GM12878 (cell line): ENCODE data around the gene AHNAK. TPM values are rescaled to one million over a fixed set of nuclear protein-coding genes. Genes with fewer than 3 reads are reported as not detected.

Source experiments
- ATAC-seq: fragments of 200-7000 bp; cut with Tn5 transposase; 3 replicates; pipeline ENCODE4 v1.9.1; 2020; ENCODE audit warnings: mild to moderate bottlenecking, moderate library complexity
- BruUV-seq: library from RNA; stranded (reverse); fragments of 400-500 nt; replicated peaks from 2 replicates; lab custom pipeline; 2021; lab: Mats Ljungman, UMichigan
- CTCF ChIA-PET: fragments of 300-600 bp; sonication (Branson Sonifier 250); formaldehyde crosslinking; extraction: SDS; loops from one replicate; lab custom pipeline; 2021; ENCODE audit warnings: inconsistent platforms; lab: Yijun Ruan, JAX
- POLR2A ChIA-PET: fragments of 350-600 bp; formaldehyde crosslinking; extraction: SDS; loops from one replicate; lab custom pipeline; 2021; ENCODE audit warnings: inconsistent platforms; lab: Charles Lee
- RAD21 ChIA-PET: fragments of 300-600 bp; sonication (Branson Sonifier 250); formaldehyde crosslinking; loops from one replicate; lab custom pipeline; 2023; ENCODE audit warnings: antibody characterized with exemption; ENCODE audit not compliant: unreplicated experiment; lab: Charles Lee
- SMC1A ChIA-PET: fragments of 300-600 bp; sonication (Branson Sonifier 250); formaldehyde crosslinking; loops from one replicate; lab custom pipeline; 2023; ENCODE audit not compliant: unreplicated experiment, uncharacterized antibody; lab: Charles Lee
- DNase-seq: peaks from one replicate; pipeline ENCODE4 v3.0.0-alpha.2; 2011; ENCODE audit warnings: low read depth, low spot score
- FAIRE-seq: peaks from 3 replicates; lab custom pipeline; 2011; peaks lifted over from hg19 to GRCh38; lab: Jason Lieb, UNC
- H2AFZ ChIP-seq: 2 replicates; pipeline ENCODE4 v1.6.0; 2011; ENCODE audit warnings: low read depth, low read length, control low read depth; ENCODE audit not compliant: control insufficient read depth
- H3K27ac ChIP-seq: 2 replicates; pipeline ENCODE4 v1.5.1; 2011; ENCODE audit warnings: control low read depth; ENCODE audit not compliant: control insufficient read depth, insufficient read depth
- H3K27me3 ChIP-seq, 2 experiments: replicated peaks in 1 of 2; 2 replicates each; pipeline versions ENCODE4 v1.6.0 to v1.6.1; 2011; ENCODE audit warnings: low read length in 1 of 2; ENCODE audit not compliant: control insufficient read depth in 2 of 2, insufficient read depth in 2 of 2
- H3K36me3 ChIP-seq, 2 experiments: 2 replicates each; pipeline ENCODE4 v1.5.1; 2011; ENCODE audit warnings: low read length in 1 of 2; ENCODE audit not compliant: control insufficient read depth in 2 of 2, insufficient read depth in 2 of 2
- H3K4me1 ChIP-seq: 2 replicates; pipeline ENCODE4 v1.6.1; 2011; ENCODE audit warnings: mild to moderate bottlenecking, low read length, moderate library complexity, mixed read lengths; ENCODE audit not compliant: control insufficient read depth, insufficient read depth
- H3K4me2 ChIP-seq: 2 replicates; pipeline ENCODE4 v1.6.0; 2011; ENCODE audit warnings: control low read depth; ENCODE audit not compliant: control insufficient read depth, insufficient read depth
- H3K4me3 ChIP-seq: fragments of 200-600 bp; sonication (generic); 2 replicates; pipeline ENCODE4 v1.5.1; 2016
- H3K79me2 ChIP-seq: 2 replicates; pipeline ENCODE4 v1.6.0; 2011; ENCODE audit warnings: low read length; ENCODE audit not compliant: control insufficient read depth, insufficient read depth
- H3K9ac ChIP-seq: 2 replicates; pipeline ENCODE4 v1.8.0; 2011; ENCODE audit warnings: low read length, control low read depth, mixed read lengths; ENCODE audit not compliant: control insufficient read depth, insufficient read depth
- H3K9me3 ChIP-seq: replicated peaks from 3 replicates; pipeline ENCODE4 v1.5.1; 2011; ENCODE audit warnings: mild to moderate bottlenecking, low read length; ENCODE audit not compliant: control insufficient read depth, insufficient read depth
- H4K20me1 ChIP-seq: 2 replicates; pipeline ENCODE4 v1.6.0; 2011; ENCODE audit not compliant: control insufficient read depth, insufficient read depth
- ZNF384 ChIP-seq: IDR thresholded peaks from 2 replicates; pipeline ENCODE4 v1.6.1; 2012; ENCODE audit warnings: low read depth, mild to moderate bottlenecking, low read length, improper control_type of control experiment, borderline replicate concordance
- WGBS: methylation state at CpG from one replicate; pipeline ENCODE4 v1.1.6; 2016; ENCODE audit warnings: low lambda C conversion rate; ENCODE audit not compliant: insufficient replicate concordance, insufficient coverage; ENCODE audit errors: missing lambda C conversion rate; 5-methylcytosine and 5-hydroxymethylcytosine counted together
- in situ Hi-C: fragments of 300-500 bp; cut with MboI; formaldehyde crosslinking; loops from 9 replicates; pipeline ENCODE4 v1.14.3; 2018; ENCODE audit warnings: mixed read lengths
- intact Hi-C: fragments of 100-400 bp; cut with micrococcal nuclease; formaldehyde crosslinking; loops from one replicate; pipeline ENCODE4 v1.14.2; 2022; ENCODE audit not compliant: unreplicated experiment
- polyA plus RNA-seq, 11 experiments: library from polyadenylated mRNA; depleted of rRNA in 4 of 11; unstranded in 6 of 11; stranded (reverse) in 5 of 11; fragments of >200 nt; fragmentation: Nextera tagmentation in 4 of 11; fragmentation: Illumina TruSeq in 1 of 11; extraction: Ambion mirVana in 4 of 11; extraction: Trizol in 1 of 11; gene quantifications; 1 replicate in 1 of 11; 2 replicates in 10 of 11; pipeline versions ENCODE4 v1.2.1 to v1.2.3, GENCODE V29; 2011 to 2016; ENCODE audit warnings: inconsistent platforms in 2 of 11, missing spikeins in 2 of 11, low read depth in 1 of 11
- total RNA-seq, 4 experiments: library from RNA; depleted of rRNA in 3 of 4; stranded (reverse); fragments of >200 nt in 3 of 4; fragmentation: Illumina TruSeq in 1 of 4; extraction: Trizol in 1 of 4; gene quantifications; 2 replicates each; pipeline versions ENCODE4 v1.2.1 to v1.2.3, GENCODE V29; 2013 to 2021
- TF ChIP-seq, protein P1 (sequence below): fragments of 450-650 bp; formaldehyde crosslinking; IDR thresholded peaks from 2 replicates; pipeline ENCODE4 v1.4.0; 2022; ENCODE audit warnings: mild to moderate bottlenecking, moderate library complexity

AHNAK gene
- total and polyA plus RNA-seq, 10 of the 15 experiments (the other 5 are each of a cell fraction or from before 2014, with no cell fraction given) = 0.76 to 90.3 (median 19.4) TPM

DNA sequence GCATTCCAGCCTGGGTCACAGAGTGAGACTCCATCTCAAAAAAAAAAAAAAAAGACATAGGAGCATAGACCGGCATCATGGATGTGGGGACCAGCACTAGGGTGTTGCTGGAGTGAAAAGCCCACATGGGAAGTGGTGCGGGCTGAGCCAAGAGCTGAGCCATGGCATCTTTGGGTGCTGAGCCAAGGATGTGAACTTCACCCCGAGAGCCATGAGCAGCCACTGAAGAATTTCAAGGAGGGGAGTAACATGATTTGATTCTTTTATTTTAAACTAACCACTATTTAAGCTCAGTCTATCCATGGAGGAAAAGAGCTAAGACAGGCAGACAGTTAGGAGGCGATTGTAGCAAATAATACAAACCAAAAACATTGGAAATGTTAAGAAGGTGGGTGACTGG, 57.4 kb downstream of the AHNAK start:
- no TSS peak for BruUV-seq
- intact Hi-C loops = no loop called here
- POLR2A ChIA-PET = no interaction called here
- CTCF ChIA-PET = interaction anchor here (0.6 to 0.7 kb wide), 2 partner anchors 72 to 202 kb away, joined by 3 read pairs; no protein-coding TSS in a partner anchor
- no peaks in the 10 kb centered on the region for H4K20me1 ChIP-seq
- H3K4me3 ChIP-seq = no peak overlapping the region
- no peak for FAIRE-seq
- SMC1A ChIA-PET = interaction anchor here (0.8 kb wide), 1 partner anchor 61 kb away, joined by 3 read pairs; no protein-coding TSS in a partner anchor
- no peaks in the 10 kb centered on the region for H3K36me3 ChIP-seq
- peaks cover 0 to 2% of the 10 kb centered on the region in 2 experiments; a peak in 1 of 4 replicates for H3K27me3 ChIP-seq
- TF ChIP-seq, protein P1, sequence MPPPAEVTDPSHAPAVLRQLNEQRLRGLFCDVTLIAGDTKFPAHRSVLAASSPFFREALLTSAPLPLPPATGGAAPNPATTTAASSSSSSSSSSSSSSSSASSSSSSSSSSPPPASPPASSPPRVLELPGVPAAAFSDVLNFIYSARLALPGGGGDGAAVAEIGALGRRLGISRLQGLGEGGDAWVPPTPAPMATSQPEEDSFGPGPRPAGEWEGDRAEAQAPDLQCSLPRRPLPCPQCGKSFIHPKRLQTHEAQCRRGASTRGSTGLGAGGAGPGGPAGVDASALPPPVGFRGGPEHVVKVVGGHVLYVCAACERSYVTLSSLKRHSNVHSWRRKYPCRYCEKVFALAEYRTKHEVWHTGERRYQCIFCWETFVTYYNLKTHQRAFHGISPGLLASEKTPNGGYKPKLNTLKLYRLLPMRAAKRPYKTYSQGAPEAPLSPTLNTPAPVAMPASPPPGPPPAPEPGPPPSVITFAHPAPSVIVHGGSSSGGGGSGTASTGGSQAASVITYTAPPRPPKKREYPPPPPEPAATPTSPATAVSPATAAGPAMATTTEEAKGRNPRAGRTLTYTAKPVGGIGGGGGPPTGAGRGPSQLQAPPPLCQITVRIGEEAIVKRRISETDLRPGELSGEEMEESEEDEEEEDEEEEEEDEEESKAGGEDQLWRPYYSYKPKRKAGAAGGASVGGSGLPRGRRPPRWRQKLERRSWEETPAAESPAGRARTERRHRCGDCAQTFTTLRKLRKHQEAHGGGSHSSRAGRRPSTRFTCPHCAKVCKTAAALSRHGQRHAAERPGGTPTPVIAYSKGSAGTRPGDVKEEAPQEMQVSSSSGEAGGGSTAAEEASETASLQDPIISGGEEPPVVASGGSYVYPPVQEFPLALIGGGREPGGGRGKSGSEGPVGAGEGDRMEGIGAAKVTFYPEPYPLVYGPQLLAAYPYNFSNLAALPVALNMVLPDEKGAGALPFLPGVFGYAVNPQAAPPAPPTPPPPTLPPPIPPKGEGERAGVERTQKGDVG = no peak
- no peak for TF ChIP-seq ZNF384
- TF ChIP-seq, all 136 proteins: peak for 0
- no peak overlapping the region for H3K4me2 ChIP-seq
- H3K9ac ChIP-seq = no peak overlapping the region
- H3K27ac ChIP-seq = no peak overlapping the region
- no peak for ATAC-seq
- no peak for DNase-seq
- in situ Hi-C loops = no loop called here
- H3K9me3 ChIP-seq = no peaks in the 10 kb centered on the region
- RAD21 ChIA-PET = no interaction called here
- H3K4me1 ChIP-seq = no peaks in the 10 kb centered on the region
- no peaks in the 10 kb centered on the region for H3K79me2 ChIP-seq
- no peak overlapping the region for H2AFZ ChIP-seq
- WGBS = 64% methylated on average over 4 of the region's 4 CpGs
